ENCODE measurements around the gene CORO1C. TPM values are rescaled to one million over a fixed set of nuclear protein-coding genes. Genes with fewer than 3 reads are reported as not detected.

Gene CORO1C
- polyA plus RNA-seq, 2 of the 4 experiments (the other 2 are of a cell fraction), result 166 to 245 TPM

DNA sequence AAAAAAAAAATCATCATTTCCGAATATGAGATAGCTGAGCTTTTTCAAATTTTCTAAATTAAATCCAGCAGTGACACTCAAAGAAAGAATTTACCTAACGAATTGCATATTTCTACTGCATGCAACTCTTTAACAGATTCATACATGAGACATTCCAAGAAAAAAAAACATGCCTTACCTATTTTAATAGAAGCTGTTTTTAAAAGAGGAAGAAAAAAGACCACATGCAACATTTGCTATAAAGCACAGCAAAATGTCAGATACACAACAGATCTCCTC, 18.5 kb downstream of the CORO1C start:
- CTCF ChIA-PET, result interaction anchor here (0.6 to 1.9 kb wide), 5 partner anchors 21 to 673 kb away, joined by 3 to 6 read pairs (median 3); no protein-coding TSS in a partner anchor
- H3K4me1 ChIP-seq, result peaks cover 44% of the 10 kb centered on the region; the same call in 2 of the 3 replicates
- H3K27ac ChIP-seq, result no peak overlapping the region
- FAIRE-seq, result no peak
- H3K4me2 ChIP-seq, result peak overlapping the region; percentile 13; the same call in 2 of the 3 replicates
- WGBS (ENCODE audit: missing lambda C conversion rate), result 56% methylated on average over 2 of the region's 2 CpGs
- TF ChIP-seq EP300 (IDR thresholded peaks at IDR 0.05) (no peak), SMC3 (IDR thresholded peaks at IDR 0.05) (no peak), MYC (IDR thresholded peaks at IDR 0.05; ENCODE audit: borderline replicate concordance, low read length) (no peak)
- TF ChIP-seq, protein P1, sequence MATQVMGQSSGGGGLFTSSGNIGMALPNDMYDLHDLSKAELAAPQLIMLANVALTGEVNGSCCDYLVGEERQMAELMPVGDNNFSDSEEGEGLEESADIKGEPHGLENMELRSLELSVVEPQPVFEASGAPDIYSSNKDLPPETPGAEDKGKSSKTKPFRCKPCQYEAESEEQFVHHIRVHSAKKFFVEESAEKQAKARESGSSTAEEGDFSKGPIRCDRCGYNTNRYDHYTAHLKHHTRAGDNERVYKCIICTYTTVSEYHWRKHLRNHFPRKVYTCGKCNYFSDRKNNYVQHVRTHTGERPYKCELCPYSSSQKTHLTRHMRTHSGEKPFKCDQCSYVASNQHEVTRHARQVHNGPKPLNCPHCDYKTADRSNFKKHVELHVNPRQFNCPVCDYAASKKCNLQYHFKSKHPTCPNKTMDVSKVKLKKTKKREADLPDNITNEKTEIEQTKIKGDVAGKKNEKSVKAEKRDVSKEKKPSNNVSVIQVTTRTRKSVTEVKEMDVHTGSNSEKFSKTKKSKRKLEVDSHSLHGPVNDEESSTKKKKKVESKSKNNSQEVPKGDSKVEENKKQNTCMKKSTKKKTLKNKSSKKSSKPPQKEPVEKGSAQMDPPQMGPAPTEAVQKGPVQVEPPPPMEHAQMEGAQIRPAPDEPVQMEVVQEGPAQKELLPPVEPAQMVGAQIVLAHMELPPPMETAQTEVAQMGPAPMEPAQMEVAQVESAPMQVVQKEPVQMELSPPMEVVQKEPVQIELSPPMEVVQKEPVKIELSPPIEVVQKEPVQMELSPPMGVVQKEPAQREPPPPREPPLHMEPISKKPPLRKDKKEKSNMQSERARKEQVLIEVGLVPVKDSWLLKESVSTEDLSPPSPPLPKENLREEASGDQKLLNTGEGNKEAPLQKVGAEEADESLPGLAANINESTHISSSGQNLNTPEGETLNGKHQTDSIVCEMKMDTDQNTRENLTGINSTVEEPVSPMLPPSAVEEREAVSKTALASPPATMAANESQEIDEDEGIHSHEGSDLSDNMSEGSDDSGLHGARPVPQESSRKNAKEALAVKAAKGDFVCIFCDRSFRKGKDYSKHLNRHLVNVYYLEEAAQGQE (IDR thresholded peaks at IDR 0.05), result no peak
- H3K9me3 ChIP-seq, result no peaks in the 10 kb centered on the region
- ATAC-seq, result no peak
- POLR2A ChIA-PET, result interaction anchor here (0.6 kb wide), 1 partner anchor 9 kb away, joined by 3 read pairs; no protein-coding TSS in a partner anchor
- no peak overlapping the region for H3K4me3 ChIP-seq
- DNase-seq (ENCODE audit: low read depth in 1 of 2, low spot score in 1 of 2), result no peak

GRCh38 chr12:108712165-108712924, 19.0 kb downstream of the CORO1C start:
- Histone ChIP-seq H3K4me2 (peak overlapping the region; percentile 1; the same call in 2 of the 3 replicates), H3K9me3 (no peaks in the 10 kb centered on the region), H3K4me1 (peaks cover 44% of the 10 kb centered on the region; the same call in 2 of the 3 replicates), H3K27ac (no peak overlapping the region), H3K4me3 (no peak overlapping the region)
- DNase-seq (ENCODE audit: low read depth in 1 of 2, low spot score in 1 of 2) (no peak), FAIRE-seq (no peak), ATAC-seq (no peak)
- ChIA-PET POLR2A (interaction anchor here (0.6 kb wide), 1 partner anchor 8 kb away, joined by 3 read pairs; no protein-coding TSS in a partner anchor), CTCF (interaction anchor here (0.6 to 1.9 kb wide), 5 partner anchors 17 to 673 kb away, joined by 3 to 6 read pairs (median 3); no protein-coding TSS in a partner anchor)
- WGBS (ENCODE audit: missing lambda C conversion rate), result 78% methylated on average over 12 of the region's 12 CpGs
- TF ChIP-seq CBX8 (IDR thresholded peaks at IDR 0.05) (no peak), FOSB (CRISPR knock-in tag; IDR thresholded peaks at IDR 0.05) (no peak), HDAC2 (IDR thresholded peaks at IDR 0.05) (no peak), ELK1 (IDR thresholded peaks at IDR 0.05; ENCODE audit: low read depth, low read length) (no peak), FOXS1 (CRISPR knock-in tag; IDR thresholded peaks at IDR 0.05) (no peak), FOSL2 (IDR thresholded peaks at IDR 0.05) (no peak), FOSL2 (CRISPR knock-in tag; IDR thresholded peaks at IDR 0.05) (no peak), NR3C1 (IDR thresholded peaks at IDR 0.05) (no peak), NFE2L2 (conservative IDR thresholded peaks at IDR 0.05; ENCODE audit: low read length) (no peak), MYC (IDR thresholded peaks at IDR 0.05; ENCODE audit: borderline replicate concordance, low read length) (no peak), MAZ (IDR thresholded peaks at IDR 0.05; ENCODE audit: borderline replicate concordance, low read depth, low read length) (no peak), PHF8 (IDR thresholded peaks at IDR 0.05; ENCODE audit: borderline replicate concordance, low read depth) (no peak), RCOR1 (IDR thresholded peaks at IDR 0.05; ENCODE audit: low read depth, low read length) (no peak), CBX2 (IDR thresholded peaks at IDR 0.05; ENCODE audit: borderline replicate concordance, low read depth) (no peak), CEBPB (IDR thresholded peaks at IDR 0.05) (no peak), SMC3 (IDR thresholded peaks at IDR 0.05) (no peak), HES2 (IDR thresholded peaks at IDR 0.05) (no peak), HOXB5 (CRISPR knock-in tag; IDR thresholded peaks at IDR 0.05) (no peak)
- TF ChIP-seq, protein P1 (IDR thresholded peaks at IDR 0.05), result no peak
